ENCODE data around the gene EIF2D. TPM values are rescaled to one million over a fixed set of nuclear protein-coding genes. Genes with fewer than 3 reads are reported as not detected.

Gene EIF2D
- total and polyA plus RNA-seq, 2 of the 8 experiments (the other 6 are each of a cell fraction or from before 2014, with no cell fraction given): 36.1 to 37.1 TPM

GRCh38 chr1:206658264-206658980, 46.2 kb upstream of the EIF2D start (continued):
- TF ChIP-seq E2F6 (IDR thresholded peaks at IDR 0.05): 0 out of 2 replicates have a peak, but pooled peaks have one; percentile 13
- no peak for TF ChIP-seq ZNF274 (IDR thresholded peaks at IDR 0.05; ENCODE audit: borderline replicate concordance, extremely low read depth, low read length)
- no peak for TF ChIP-seq CBX8 (IDR thresholded peaks at IDR 0.05; ENCODE audit: borderline replicate concordance, low read depth, low read length)

Data from H1 (cell line).